Mesendoderm (in vitro differentiated cells): ENCODE results near the gene IFNA5.

Source experiments
- DNase-seq: peaks from one replicate; pipeline ENCODE4 v3.0.0; 2013
- H2AK5ac ChIP-seq: 2 replicates; pipeline ENCODE4 v1.6.1; 2013; ENCODE audit warnings: low read length, inconsistent platforms
- H2BK120ac ChIP-seq: 2 replicates; pipeline ENCODE4 v1.6.1; 2013; ENCODE audit warnings: low read depth, mild to moderate bottlenecking, low read length, moderate library complexity, mixed read lengths
- H2BK15ac ChIP-seq: replicated peaks from 2 replicates; pipeline ENCODE4 v1.6.1; 2013; ENCODE audit warnings: low read depth, mild to moderate bottlenecking, moderate library complexity
- H2BK5ac ChIP-seq: 2 replicates; pipeline ENCODE4 v1.6.1; 2013; ENCODE audit warnings: low read length, inconsistent platforms
- H3K18ac ChIP-seq: 2 replicates; pipeline ENCODE4 v1.6.1; 2013; ENCODE audit warnings: mild to moderate bottlenecking, low read length, mixed read lengths
- H3K23ac ChIP-seq: one replicate; pipeline ENCODE4 v1.6.1; 2013; ENCODE audit warnings: low read length
- H3K27ac ChIP-seq: 2 replicates; pipeline ENCODE4 v1.5.1; 2013; ENCODE audit warnings: low read depth, mild to moderate bottlenecking, inconsistent platforms, low read length, moderate library complexity
- H3K27me3 ChIP-seq: 2 replicates; pipeline ENCODE4 v1.6.1; 2013; ENCODE audit warnings: low read length, control low read depth, mild to moderate bottlenecking, inconsistent platforms; ENCODE audit not compliant: insufficient read depth, poor library complexity
- H3K36me3 ChIP-seq: 2 replicates; pipeline ENCODE4 v1.6.1; 2013; ENCODE audit warnings: low read length, inconsistent platforms; ENCODE audit not compliant: control insufficient read depth, insufficient read depth
- H3K4ac ChIP-seq: one replicate; pipeline ENCODE4 v1.6.1; 2013; ENCODE audit warnings: low read depth, mild to moderate bottlenecking, low read length, moderate library complexity
- H3K4me1 ChIP-seq: 2 replicates; pipeline ENCODE4 v1.6.1; 2013; ENCODE audit warnings: low read depth, low read length, inconsistent platforms; ENCODE audit not compliant: control insufficient read depth
- H3K4me2 ChIP-seq: 2 replicates; pipeline ENCODE4 v1.6.1; 2013; ENCODE audit warnings: low read length
- H3K4me3 ChIP-seq: 2 replicates; pipeline ENCODE4 v1.5.1; 2013; ENCODE audit warnings: mild to moderate bottlenecking, low read length
- H3K56ac ChIP-seq: one replicate; pipeline ENCODE4 v1.6.1; 2013; ENCODE audit warnings: low read length
- H3K79me1 ChIP-seq: 2 replicates; pipeline ENCODE4 v1.6.1; 2013; ENCODE audit warnings: low read length, inconsistent platforms
- H3K79me2 ChIP-seq: 2 replicates; pipeline ENCODE4 v1.6.1; 2013; ENCODE audit warnings: mild to moderate bottlenecking, low read length; ENCODE audit not compliant: control insufficient read depth, insufficient read depth
- H3K9ac ChIP-seq: 2 replicates; pipeline ENCODE4 v1.6.1; 2013; ENCODE audit warnings: low read length, inconsistent platforms
- H4K5ac ChIP-seq: one replicate; pipeline ENCODE4 v1.6.1; 2013; ENCODE audit warnings: low read length
- H4K8ac ChIP-seq: one replicate; pipeline ENCODE4 v1.6.1; 2013; ENCODE audit warnings: low read depth, mild to moderate bottlenecking, control low read depth, low read length, moderate library complexity
- WGBS: extraction: QIAGEN DNeasy Blood & Tissue Kit; methylation state at CpG from one replicate; pipeline ENCODE4 v1.1.7; 2013; ENCODE audit warnings: low lambda C conversion rate, missing lambda C conversion rate; ENCODE audit not compliant: insufficient coverage; ENCODE audit errors: extremely low coverage; 5-methylcytosine and 5-hydroxymethylcytosine counted together

IFNA5 gene

DNA sequence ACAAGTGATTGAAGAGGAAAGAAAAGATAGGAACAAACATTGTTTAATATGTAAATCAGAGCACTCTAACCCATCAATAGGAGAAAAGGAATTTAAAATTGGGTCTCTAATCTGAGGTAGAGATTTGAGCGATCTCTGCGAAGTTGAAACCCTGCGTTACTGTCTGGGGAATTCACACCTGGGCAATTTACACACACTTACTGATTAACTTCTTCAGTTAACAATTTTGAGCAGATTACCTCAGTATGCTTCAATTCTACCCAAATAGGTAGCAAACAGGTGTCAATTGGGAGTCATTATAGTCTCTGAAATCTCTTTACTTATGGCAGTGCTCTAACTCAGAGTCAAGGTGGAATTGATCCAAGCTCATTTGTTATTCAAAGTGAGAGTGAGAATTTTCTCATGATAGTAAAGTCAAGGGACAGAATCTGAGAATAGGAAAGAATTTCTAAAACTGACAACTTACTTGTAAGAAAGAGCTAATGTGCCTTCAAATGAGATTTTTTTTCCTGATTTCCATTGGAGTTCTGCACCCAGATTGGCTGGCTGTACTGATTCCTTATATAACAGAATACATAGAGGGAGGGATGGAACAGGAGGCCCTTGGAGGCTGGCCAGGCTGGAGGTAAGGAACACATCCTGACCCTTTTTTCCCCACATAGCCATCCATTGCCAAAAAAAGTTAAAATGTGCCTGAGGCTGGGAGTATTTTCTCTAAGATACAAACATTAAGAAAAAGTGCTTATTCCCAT is 38.2 kb downstream of the IFNA5 start:
- H3K79me2 ChIP-seq, result no peaks in the 10 kb centered on the region
- H3K27me3 ChIP-seq, result peaks cover 24% of the 10 kb centered on the region
- H4K5ac ChIP-seq, result no peak overlapping the region
- H3K23ac ChIP-seq, result no peak overlapping the region
- H3K4ac ChIP-seq, result no peak overlapping the region
- H3K9ac ChIP-seq, result no peak overlapping the region
- H2BK15ac ChIP-seq, result no peak overlapping the region
- H3K4me3 ChIP-seq, result no peak overlapping the region
- no peak overlapping the region for H3K18ac ChIP-seq
- H3K4me1 ChIP-seq, result no peaks in the 10 kb centered on the region
- WGBS, result no CpG with 5 or more reads among the region's 3 CpGs
- H3K27ac ChIP-seq, result no peak overlapping the region
- no peaks in the 10 kb centered on the region for H3K36me3 ChIP-seq
- H2BK120ac ChIP-seq, result no peak overlapping the region
- H2BK5ac ChIP-seq, result no peak overlapping the region
- DNase-seq, result peak; percentile 68
- no peak overlapping the region for H4K8ac ChIP-seq
- H2AK5ac ChIP-seq, result no peak overlapping the region
- no peak overlapping the region for H3K4me2 ChIP-seq
- no peaks in the 10 kb centered on the region for H3K79me1 ChIP-seq
- no peak overlapping the region for H3K56ac ChIP-seq

DNA sequence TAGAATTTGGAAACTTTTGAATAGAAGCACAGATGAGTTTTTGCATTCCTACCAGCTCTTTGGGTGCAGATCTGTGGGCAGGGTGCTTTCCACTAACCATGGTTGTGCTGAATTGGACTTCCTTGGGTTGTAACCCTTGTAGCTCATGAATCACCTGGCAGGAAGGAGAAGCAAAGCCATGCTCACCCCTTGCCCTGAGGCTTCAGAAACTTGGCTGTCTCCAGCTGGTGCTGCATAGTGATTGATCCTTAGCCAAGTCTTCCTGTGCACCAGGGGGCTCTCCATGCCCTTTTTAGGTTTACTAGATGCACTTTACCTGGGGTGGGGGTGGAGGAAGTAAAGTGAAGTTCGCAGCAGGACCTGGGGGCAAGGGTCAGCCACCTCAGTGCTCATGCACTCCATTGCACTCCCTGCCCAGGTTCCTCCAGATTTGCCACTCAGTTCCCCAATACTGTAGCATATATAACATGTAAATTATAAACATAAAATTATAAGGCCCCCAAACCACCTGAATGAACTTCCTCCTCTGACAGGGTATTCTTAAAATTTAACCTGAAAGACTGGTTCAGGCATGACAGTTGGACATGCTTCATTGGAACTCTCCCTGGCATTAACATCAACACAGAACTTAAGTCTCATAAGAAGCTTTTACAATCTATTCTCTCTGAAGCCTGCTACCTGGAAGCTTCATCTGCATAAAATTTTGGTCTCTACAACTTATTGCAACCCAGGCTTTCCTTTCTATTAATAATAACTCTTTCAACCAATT is 39.5 kb downstream of the IFNA5 start:
- Histone ChIP-seq H4K5ac (no peak overlapping the region), H3K9ac (no peak overlapping the region), H3K36me3 (no peaks in the 10 kb centered on the region), H3K79me1 (no peaks in the 10 kb centered on the region), H2BK120ac (no peak overlapping the region), H3K4me1 (no peaks in the 10 kb centered on the region), H3K27ac (no peak overlapping the region), H2BK5ac (no peak overlapping the region), H3K56ac (no peak overlapping the region), H3K27me3 (peaks cover 24% of the 10 kb centered on the region), H4K8ac (no peak overlapping the region), H3K4ac (no peak overlapping the region), H3K4me3 (no peak overlapping the region), H3K18ac (no peak overlapping the region), H2AK5ac (no peak overlapping the region), H3K4me2 (no peak overlapping the region), H2BK15ac (no peak overlapping the region), H3K23ac (no peak overlapping the region), H3K79me2 (no peaks in the 10 kb centered on the region)
- WGBS, result no CpG with 5 or more reads among the region's 1 CpG
- DNase-seq, result peak; percentile 14

DNA sequence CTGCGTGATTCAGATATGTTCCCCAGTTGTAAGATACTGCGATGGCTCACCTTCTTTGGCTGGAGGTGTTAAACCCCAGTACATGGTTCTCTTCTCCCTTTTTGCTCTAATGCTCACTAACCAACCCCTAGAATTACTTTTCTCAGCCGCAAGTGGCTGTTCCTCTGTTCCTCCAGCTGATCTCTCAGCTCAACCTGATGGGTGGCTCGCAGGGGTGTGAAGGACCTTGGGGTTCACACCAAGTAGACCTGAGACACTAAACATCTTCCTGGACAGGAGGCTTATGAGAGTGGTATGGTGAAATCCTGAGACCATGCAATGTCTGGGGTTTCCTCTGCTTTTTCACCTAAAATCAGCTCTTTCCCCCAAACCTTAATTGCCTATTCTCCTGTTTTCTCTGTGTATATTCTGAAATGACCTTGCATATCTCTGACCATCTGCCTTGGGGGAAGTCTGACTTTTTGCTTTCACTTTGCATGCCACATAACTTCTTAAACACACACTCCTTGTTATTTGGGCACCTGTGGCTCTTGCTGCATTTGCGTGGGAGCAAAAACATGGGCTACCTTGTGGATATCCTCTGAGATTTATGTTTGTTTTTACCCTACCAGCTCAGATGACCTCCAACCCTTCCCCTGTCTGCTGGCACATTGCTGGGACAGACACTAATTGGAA is 49.4 kb downstream of the IFNA5 start:
- H4K5ac ChIP-seq, result no peak overlapping the region
- no peak overlapping the region for H3K18ac ChIP-seq
- H3K27me3 ChIP-seq, result no peaks in the 10 kb centered on the region
- H3K79me1 ChIP-seq, result no peaks in the 10 kb centered on the region
- H2AK5ac ChIP-seq, result no peak overlapping the region
- no peaks in the 10 kb centered on the region for H3K36me3 ChIP-seq
- no peak overlapping the region for H3K4me3 ChIP-seq
- no peak overlapping the region for H2BK120ac ChIP-seq
- no peak overlapping the region for H2BK15ac ChIP-seq
- DNase-seq, result no peak
- no peaks in the 10 kb centered on the region for H3K79me2 ChIP-seq
- no peak overlapping the region for H3K4ac ChIP-seq
- no CpG with 5 or more reads among the region's 5 CpGs for WGBS
- no peak overlapping the region for H3K27ac ChIP-seq
- no peak overlapping the region for H3K9ac ChIP-seq
- no peak overlapping the region for H4K8ac ChIP-seq
- no peak overlapping the region for H3K4me2 ChIP-seq
- no peak overlapping the region for H2BK5ac ChIP-seq
- no peaks in the 10 kb centered on the region for H3K4me1 ChIP-seq
- H3K23ac ChIP-seq, result no peak overlapping the region
- H3K56ac ChIP-seq, result no peak overlapping the region
